Neuron (in vitro differentiated cells): ENCODE measurements around the gene CXCL16.
"Not testable (repeated sequence)": the region's sequence is repeated elsewhere in the genome, so short reads cannot be mapped to it uniquely, and the experiment has no call there.

Experiments used
- H2AFZ ChIP-seq: one replicate; pipeline ENCODE4 v1.6.1; 2013; ENCODE audit warnings: low read depth, mild to moderate bottlenecking, inconsistent platforms, low read length, moderate library complexity
- H3K27me3 ChIP-seq: one replicate; pipeline ENCODE4 v1.6.1; 2013; ENCODE audit warnings: low read length; ENCODE audit not compliant: insufficient read depth
- H3K36me3 ChIP-seq: one replicate; pipeline ENCODE4 v1.6.1; 2013; ENCODE audit warnings: low read length; ENCODE audit not compliant: insufficient read depth
- H3K4me1 ChIP-seq: one replicate; pipeline ENCODE4 v1.6.1; 2013; ENCODE audit warnings: low read length; ENCODE audit not compliant: insufficient read depth
- H3K4me3 ChIP-seq: 2 replicates; pipeline ENCODE4 v1.5.1; 2013; ENCODE audit warnings: mild to moderate bottlenecking, low read length, moderate library complexity
- H3K9me3 ChIP-seq: one replicate; pipeline ENCODE4 v1.6.1; 2013; ENCODE audit warnings: low read length

CXCL16 gene

GRCh38 chr17:4724650-4725049 is 15.1 kb downstream of the CXCL16 start:
- Histone ChIP-seq H3K4me3 (no peak overlapping the region), H3K4me1 (no peaks in the 10 kb centered on the region), H3K9me3 (no peaks in the 10 kb centered on the region), H3K36me3 (peaks cover 12% of the 10 kb centered on the region), H3K27me3 (no peaks in the 10 kb centered on the region), H2AFZ (no peak overlapping the region)

GRCh38 chr17:4722678-4723240 is 17.0 kb downstream of the CXCL16 start:
- H3K36me3 ChIP-seq = peaks cover 30% of the 10 kb centered on the region
- H3K4me3 ChIP-seq = no peak overlapping the region
- H2AFZ ChIP-seq = no peak overlapping the region
- no peaks in the 10 kb centered on the region for H3K27me3 ChIP-seq
- no peaks in the 10 kb centered on the region for H3K9me3 ChIP-seq
- no peaks in the 10 kb centered on the region for H3K4me1 ChIP-seq

GRCh38 chr17:4721203-4722135 is 18.3 kb downstream of the CXCL16 start:
- Histone ChIP-seq H2AFZ (no peak overlapping the region), H3K36me3 (peaks cover 39% of the 10 kb centered on the region), H3K4me1 (no peaks in the 10 kb centered on the region), H3K27me3 (no peaks in the 10 kb centered on the region), H3K9me3 (no peaks in the 10 kb centered on the region), H3K4me3 (no peak overlapping the region)

GRCh38 chr17:4720787-4721186 is 18.9 kb downstream of the CXCL16 start:
- H3K4me1 ChIP-seq = no peaks in the 10 kb centered on the region
- no peak overlapping the region for H2AFZ ChIP-seq
- no peak overlapping the region for H3K4me3 ChIP-seq
- H3K27me3 ChIP-seq = no peaks in the 10 kb centered on the region
- H3K36me3 ChIP-seq = peaks cover 44% of the 10 kb centered on the region
- H3K9me3 ChIP-seq = no peaks in the 10 kb centered on the region

GRCh38 chr17:4719684-4720221 is 20.0 kb downstream of the CXCL16 start:
- Histone ChIP-seq H3K27me3 (no peaks in the 10 kb centered on the region), H3K36me3 (peaks cover 48% of the 10 kb centered on the region), H2AFZ (no peak overlapping the region), H3K9me3 (no peaks in the 10 kb centered on the region), H3K4me3 (no peak overlapping the region), H3K4me1 (no peaks in the 10 kb centered on the region)

- Histone ChIP-seq H3K9me3 (no peaks in the 10 kb centered on the region), H3K36me3 (peaks cover 48% of the 10 kb centered on the region), H3K4me3 (no peak overlapping the region)
Measured at GRCh38 chr17:4719146-4719545, 20.6 kb downstream of the CXCL16 start.

GRCh38 chr17:4718276-4718675 is 21.5 kb downstream of the CXCL16 start:
- no peaks in the 10 kb centered on the region for H3K9me3 ChIP-seq
- no peak overlapping the region for H3K4me3 ChIP-seq
- H3K27me3 ChIP-seq = no peaks in the 10 kb centered on the region
- H3K36me3 ChIP-seq = peaks cover 48% of the 10 kb centered on the region
- H2AFZ ChIP-seq = no peak overlapping the region
- H3K4me1 ChIP-seq = no peaks in the 10 kb centered on the region

More at GRCh38 chr17:4719146-4719545, 20.6 kb downstream of the CXCL16 start:
- Histone ChIP-seq H3K4me1 (no peaks in the 10 kb centered on the region), H3K27me3 (no peaks in the 10 kb centered on the region), H2AFZ (no peak overlapping the region)

- Histone ChIP-seq H3K4me3 (no peak overlapping the region), H2AFZ (no peak overlapping the region), H3K36me3 (peaks cover 48% of the 10 kb centered on the region), H3K9me3 (no peaks in the 10 kb centered on the region), H3K27me3 (no peaks in the 10 kb centered on the region), H3K4me1 (no peaks in the 10 kb centered on the region)
Measured at GRCh38 chr17:4717791-4718190, 21.9 kb downstream of the CXCL16 start.

GRCh38 chr17:4716081-4716480 is 23.6 kb downstream of the CXCL16 start:
- Histone ChIP-seq H3K4me1 (peaks cover 9% of the 10 kb centered on the region), H3K27me3 (no peaks in the 10 kb centered on the region), H2AFZ (no peak overlapping the region), H3K9me3 (no peaks in the 10 kb centered on the region), H3K36me3 (peaks cover 47% of the 10 kb centered on the region), H3K4me3 (no peak overlapping the region)

GRCh38 chr17:4715063-4715744 is 24.5 kb downstream of the CXCL16 start:
- H3K36me3 ChIP-seq = peaks cover 41% of the 10 kb centered on the region

GRCh38 chr17:4714340-4715062 is 25.2 kb downstream of the CXCL16 start:
- not testable (repeated sequence) for H3K9me3 ChIP-seq, H2AFZ ChIP-seq, H3K4me3 ChIP-seq, H3K27me3 ChIP-seq
- Histone ChIP-seq H3K4me1 (peaks cover 12% of the 10 kb centered on the region), H3K36me3 (peaks cover 34% of the 10 kb centered on the region)

More at GRCh38 chr17:4715063-4715744, 24.5 kb downstream of the CXCL16 start:
- H3K9me3 ChIP-seq = no peaks in the 10 kb centered on the region
- H2AFZ ChIP-seq = no peak overlapping the region
- no peak overlapping the region for H3K4me3 ChIP-seq
- peaks cover 10% of the 10 kb centered on the region for H3K4me1 ChIP-seq
- H3K27me3 ChIP-seq = no peaks in the 10 kb centered on the region

GRCh38 chr17:4712526-4712925 is 27.2 kb downstream of the CXCL16 start:
- H3K4me3 ChIP-seq = no peak overlapping the region
- H3K36me3 ChIP-seq = peaks cover 16% of the 10 kb centered on the region
- H2AFZ ChIP-seq = no peak overlapping the region
- H3K27me3 ChIP-seq = no peaks in the 10 kb centered on the region
- no peaks in the 10 kb centered on the region for H3K9me3 ChIP-seq
- peaks cover 13% of the 10 kb centered on the region for H3K4me1 ChIP-seq
